BJ (cell line): Measurements from ENCODE around the gene PRICKLE2. TPM values are rescaled to one million over a fixed set of nuclear protein-coding genes. Genes with fewer than 3 reads are reported as not detected.
A peak's percentile ranks its signal among the peaks of the same experiment; 100 is the strongest.

Experiments
- CTCF ChIA-PET: fragments of 350-600 bp; formaldehyde crosslinking; extraction: SDS; loops from one replicate; lab custom pipeline; 2021; ENCODE audit warnings: antibody characterized with exemption, inconsistent platforms; lab: Yijun Ruan, JAX
- POLR2A ChIA-PET: fragments of 300-600 bp; sonication (Branson Sonifier 250); formaldehyde crosslinking; extraction: SDS; loops from one replicate; lab custom pipeline; 2021; ENCODE audit warnings: antibody characterized with exemption; lab: Charles Lee
- DNase-seq: peaks from one replicate; pipeline ENCODE4 v3.0.0-alpha.2; 2011; ENCODE audit warnings: low read depth
- H3K27me3 ChIP-seq: 2 replicates; pipeline ENCODE4 v1.6.0; 2011; ENCODE audit warnings: low read length; ENCODE audit not compliant: control insufficient read depth, insufficient read depth
- H3K36me3 ChIP-seq: 2 replicates; pipeline ENCODE4 v1.5.1; 2011; ENCODE audit warnings: low read length; ENCODE audit not compliant: control insufficient read depth, insufficient read depth
- H3K4me3 ChIP-seq: 2 replicates; pipeline ENCODE4 v1.5.1; 2011; ENCODE audit warnings: low read depth, mild to moderate bottlenecking, control low read depth, low read length
- polyA plus RNA-seq: library from polyadenylated mRNA; depleted of rRNA; stranded (reverse); fragments of >200 nt; gene quantifications from 2 replicates; pipeline ENCODE4 v1.2.3, GENCODE V29; 2011
- TF ChIP-seq, protein P1 (sequence below): IDR thresholded peaks from 2 replicates; pipeline ENCODE4 v1.5.1; 2011; ENCODE audit warnings: low read depth, mild to moderate bottlenecking, control low read depth, inconsistent platforms, low read length, moderate library complexity; ENCODE audit not compliant: insufficient read depth

PRICKLE2 gene
- polyA plus RNA-seq, 1 experiment: 3.5 TPM

DNA sequence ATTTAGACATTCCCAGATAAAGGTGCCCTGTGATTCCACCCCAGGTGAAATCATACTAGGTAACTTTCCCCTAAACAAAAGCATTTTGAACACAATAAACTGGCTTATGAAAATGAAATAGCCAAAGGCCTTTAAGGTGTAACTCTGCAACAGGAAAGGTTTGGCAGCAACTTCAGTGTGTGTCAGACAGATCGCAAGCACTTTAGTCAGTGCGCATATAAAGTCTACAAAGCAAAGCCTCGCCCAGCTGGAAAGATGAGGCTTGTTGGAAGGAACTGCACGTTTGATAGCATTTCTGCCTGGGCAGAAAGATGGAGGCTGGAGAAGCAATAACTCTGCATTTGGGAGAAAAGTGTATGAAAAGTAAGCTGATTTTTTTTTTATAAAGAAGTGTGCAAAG lies 57.9 kb downstream of the PRICKLE2 start:
- ChIA-PET POLR2A (no interaction called here), CTCF (interaction anchor here (0.7 to 1.3 kb wide), 3 partner anchors 13 to 144 kb away, joined by 3 to 4 read pairs (median 3); partner anchors contain the start of gene PSMD6)
- no peak for DNase-seq
- Histone ChIP-seq H3K36me3 (no peaks in the 10 kb centered on the region), H3K27me3 (no peaks in the 10 kb centered on the region), H3K4me3 (no peak overlapping the region)
- TF ChIP-seq, protein P1, sequence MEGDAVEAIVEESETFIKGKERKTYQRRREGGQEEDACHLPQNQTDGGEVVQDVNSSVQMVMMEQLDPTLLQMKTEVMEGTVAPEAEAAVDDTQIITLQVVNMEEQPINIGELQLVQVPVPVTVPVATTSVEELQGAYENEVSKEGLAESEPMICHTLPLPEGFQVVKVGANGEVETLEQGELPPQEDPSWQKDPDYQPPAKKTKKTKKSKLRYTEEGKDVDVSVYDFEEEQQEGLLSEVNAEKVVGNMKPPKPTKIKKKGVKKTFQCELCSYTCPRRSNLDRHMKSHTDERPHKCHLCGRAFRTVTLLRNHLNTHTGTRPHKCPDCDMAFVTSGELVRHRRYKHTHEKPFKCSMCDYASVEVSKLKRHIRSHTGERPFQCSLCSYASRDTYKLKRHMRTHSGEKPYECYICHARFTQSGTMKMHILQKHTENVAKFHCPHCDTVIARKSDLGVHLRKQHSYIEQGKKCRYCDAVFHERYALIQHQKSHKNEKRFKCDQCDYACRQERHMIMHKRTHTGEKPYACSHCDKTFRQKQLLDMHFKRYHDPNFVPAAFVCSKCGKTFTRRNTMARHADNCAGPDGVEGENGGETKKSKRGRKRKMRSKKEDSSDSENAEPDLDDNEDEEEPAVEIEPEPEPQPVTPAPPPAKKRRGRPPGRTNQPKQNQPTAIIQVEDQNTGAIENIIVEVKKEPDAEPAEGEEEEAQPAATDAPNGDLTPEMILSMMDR: no peak

DNA sequence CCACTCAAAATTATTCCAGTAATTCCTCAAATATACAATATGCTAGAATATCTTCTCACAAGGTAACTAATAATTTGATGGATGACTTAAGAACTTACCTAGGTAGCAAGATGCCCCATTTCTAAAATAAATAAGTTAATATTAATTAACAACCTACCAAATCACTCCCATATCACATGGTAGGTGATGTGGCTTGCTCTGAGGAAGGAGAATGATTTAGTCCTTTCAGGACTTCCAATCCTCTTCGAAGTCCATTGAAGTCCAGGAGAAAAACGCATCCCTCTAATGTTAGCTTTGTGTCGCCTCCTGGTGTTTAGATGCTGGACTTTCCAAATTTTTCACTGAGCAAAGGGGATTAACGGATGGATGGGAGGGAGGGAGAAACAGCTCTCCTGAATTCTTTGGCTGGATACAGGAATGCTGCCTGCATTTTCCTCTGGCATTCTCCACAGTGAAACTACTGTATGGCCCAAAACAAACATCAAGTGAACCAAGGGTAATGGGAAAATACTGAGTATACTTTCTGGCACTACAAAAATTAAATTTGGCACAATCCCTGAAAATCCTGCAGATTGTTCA lies 58.6 kb downstream of the PRICKLE2 start:
- H3K27me3 ChIP-seq: no peaks in the 10 kb centered on the region
- H3K4me3 ChIP-seq: no peak overlapping the region
- POLR2A ChIA-PET: no interaction called here
- TF ChIP-seq, protein P1: peak; percentile 15; the same call in 1 of the 2 replicates
- CTCF ChIA-PET: interaction anchor here (0.7 to 1.3 kb wide), 3 partner anchors 12 to 143 kb away, joined by 3 to 4 read pairs (median 3); partner anchors contain the start of gene PSMD6
- H3K36me3 ChIP-seq: no peaks in the 10 kb centered on the region
- DNase-seq: no peak

DNA sequence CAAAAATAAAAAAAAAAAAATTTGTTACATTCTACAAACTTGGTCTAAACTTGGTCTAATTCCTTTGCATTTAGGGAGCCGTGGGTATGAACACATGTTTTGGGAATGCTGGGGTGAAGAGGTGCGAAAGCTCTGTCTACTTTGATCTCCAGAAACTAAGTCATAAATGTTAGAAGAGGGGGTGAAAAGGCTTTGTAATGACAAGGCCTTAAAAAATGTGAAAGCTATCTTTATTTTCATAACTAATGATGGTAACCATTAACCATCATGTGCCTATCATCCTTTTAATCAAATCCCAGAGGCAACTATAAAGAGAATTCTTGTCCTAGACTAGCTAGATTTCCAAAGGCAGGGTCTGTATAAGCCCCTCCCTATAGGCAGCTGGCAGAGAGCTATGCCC lies 60.9 kb downstream of the PRICKLE2 start:
- no peak overlapping the region for H3K4me3 ChIP-seq
- CTCF ChIA-PET: no interaction called here
- TF ChIP-seq, protein P1: no peak
- H3K27me3 ChIP-seq: no peaks in the 10 kb centered on the region
- no peak for DNase-seq
- POLR2A ChIA-PET: interaction anchor here (0.6 kb wide), 1 partner anchor 130 kb away, joined by 3 read pairs; no protein-coding TSS in a partner anchor
- H3K36me3 ChIP-seq: peaks cover 1% of the 10 kb centered on the region; the same call in 1 of the 2 replicates

DNA sequence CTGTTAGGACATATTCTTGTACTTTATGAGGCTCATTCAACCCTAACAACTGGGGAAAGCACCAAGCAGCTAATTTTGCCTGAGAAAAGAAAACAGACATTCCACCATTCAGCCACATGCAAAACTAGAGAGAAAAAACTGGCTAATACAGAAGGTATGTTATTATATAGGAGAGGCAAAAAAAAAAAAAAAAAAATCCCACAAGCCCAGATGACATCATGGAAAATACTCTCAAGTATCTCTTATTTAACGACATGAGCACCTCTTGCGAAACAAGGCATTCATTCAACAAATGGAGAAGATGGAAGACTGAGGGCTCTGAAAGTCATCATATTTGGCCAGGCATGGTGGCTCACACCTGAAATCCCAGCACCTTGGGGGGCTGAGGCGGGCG lies 61.5 kb downstream of the PRICKLE2 start:
- TF ChIP-seq, protein P1: no peak
- CTCF ChIA-PET: interaction anchor here (0.7 to 1.5 kb wide), 2 partner anchors 52 to 53 kb away, joined by 3 to 4 read pairs; no protein-coding TSS in a partner anchor
- POLR2A ChIA-PET: interaction anchor here (0.6 kb wide), 1 partner anchor 130 kb away, joined by 3 read pairs; no protein-coding TSS in a partner anchor
- Histone ChIP-seq H3K4me3 (no peak overlapping the region), H3K27me3 (no peaks in the 10 kb centered on the region), H3K36me3 (peaks cover 3% of the 10 kb centered on the region; the same call in 1 of the 2 replicates)
- DNase-seq: peak; percentile 93

DNA sequence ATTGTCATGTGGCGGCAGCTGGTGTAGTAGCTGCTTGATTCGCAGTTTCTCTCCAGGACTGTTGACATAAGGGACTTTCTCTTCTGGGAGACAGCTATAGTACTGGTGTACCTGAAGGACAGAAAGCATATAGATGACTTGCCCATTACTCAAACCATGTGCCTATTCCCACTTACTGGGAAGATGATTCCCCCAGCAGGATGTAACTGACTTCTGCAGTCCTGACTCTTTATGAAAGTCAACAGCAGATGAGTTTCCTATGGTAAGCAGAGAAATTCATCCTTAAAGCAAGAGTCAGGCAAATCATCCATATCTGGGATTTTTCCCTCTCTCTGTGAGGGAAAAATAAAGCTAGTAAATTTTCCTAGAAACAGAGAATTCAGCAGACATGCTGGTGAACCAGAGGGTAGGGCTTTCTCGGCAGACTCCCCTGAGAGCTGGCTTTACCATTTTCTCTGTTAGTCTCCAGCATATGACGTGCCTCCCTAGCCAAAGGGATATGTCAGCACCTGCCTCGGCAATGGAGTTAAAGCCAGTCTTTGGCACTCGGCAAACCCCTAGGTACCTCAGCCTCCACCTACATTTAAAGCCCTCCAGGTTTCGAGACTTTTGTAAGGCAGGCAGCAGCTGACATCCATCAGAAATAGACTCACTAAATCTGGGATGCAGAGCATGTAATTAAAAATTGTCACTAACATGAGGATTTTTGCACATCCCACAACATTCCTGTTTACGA lies 62.1 kb downstream of the PRICKLE2 start:
- DNase-seq: no peak
- POLR2A ChIA-PET: no interaction called here

More for the DNA sequence above, 62.1 kb downstream of the PRICKLE2 start:
- TF ChIP-seq, protein P1: no peak
- Histone ChIP-seq H3K36me3 (peaks cover 3% of the 10 kb centered on the region; the same call in 1 of the 2 replicates), H3K4me3 (no peak overlapping the region), H3K27me3 (no peaks in the 10 kb centered on the region)
- CTCF ChIA-PET: interaction anchor here (0.5 to 1.5 kb wide), 5 partner anchors 13 to 257 kb away, joined by 3 to 4 read pairs (median 3); no protein-coding TSS in a partner anchor
